ENCODE results near the gene SPATC1L. TPM values are rescaled to one million over a fixed set of nuclear protein-coding genes. Genes with fewer than 3 reads are reported as not detected.
"Not testable (repeated sequence)": the region's sequence is repeated elsewhere in the genome, so short reads cannot be mapped to it uniquely, and the experiment has no call there.

The SPATC1L gene
- polyA plus RNA-seq, 10 donors = 4.2 to 14.9 (median 10.8) TPM

GRCh38 chr21:46184625-46185555 is 631 bp upstream of the SPATC1L start:
- peak; percentile 84 to 96 (median 87) for DNase-seq

GRCh38 chr21:46183337-46183909 is 836 bp downstream of the SPATC1L start:
- not testable (repeated sequence) for DNase-seq

GRCh38 chr21:46182548-46183336 is 1.5 kb downstream of the SPATC1L start:
- no peak for DNase-seq

- no peak for DNase-seq
Observed at GRCh38 chr21:46181953-46182547, 2.2 kb downstream of the SPATC1L start.

GRCh38 chr21:46181436-46181835 is 2.8 kb downstream of the SPATC1L start:
- no peak for DNase-seq

GRCh38 chr21:46180778-46181391 is 3.4 kb downstream of the SPATC1L start:
- no peak for DNase-seq

- no peak for DNase-seq
Observed at GRCh38 chr21:46180079-46180722, 4.1 kb downstream of the SPATC1L start.

GRCh38 chr21:46179708-46180078 is 4.6 kb downstream of the SPATC1L start:
- no peak for DNase-seq

- DNase-seq = no peak
Observed at GRCh38 chr21:46178961-46179360, 5.3 kb downstream of the SPATC1L start.

GRCh38 chr21:46176443-46177129 is 7.7 kb downstream of the SPATC1L start:
- not testable (repeated sequence) for DNase-seq

- DNase-seq = no peak
Observed at GRCh38 chr21:46173573-46173972, 10.7 kb downstream of the SPATC1L start.

- no peak for DNase-seq
Observed at GRCh38 chr21:46172863-46173528, 11.3 kb downstream of the SPATC1L start.

GRCh38 chr21:46171996-46172862 is 12.0 kb downstream of the SPATC1L start:
- DNase-seq = no peak

- DNase-seq = no peak
Observed at GRCh38 chr21:46171585-46171984, 12.7 kb downstream of the SPATC1L start.

GRCh38 chr21:46170436-46171193 is 13.6 kb downstream of the SPATC1L start:
- DNase-seq = not testable (repeated sequence)

- no peak for DNase-seq
Observed at GRCh38 chr21:46168659-46169386, 15.4 kb downstream of the SPATC1L start.

GRCh38 chr21:46168238-46168637 is 16.0 kb downstream of the SPATC1L start:
- no peak for DNase-seq

All from muscle of back (tissue), 11 donors.